Karpas-422 (cell line): ENCODE measurements around the gene ATP2B3. TPM values are rescaled to one million over a fixed set of nuclear protein-coding genes. Genes with fewer than 3 reads are reported as not detected.

Source experiments
- DNase-seq: peaks from one replicate; pipeline ENCODE4 v3.0.0-alpha.2; 2015
- H2AFZ ChIP-seq: fragments of 200-600 bp; sonication (generic); 2 replicates; pipeline ENCODE4 v1.6.1; 2014; ENCODE audit warnings: antibody characterized with exemption, low read length, mixed read lengths
- H3K27ac ChIP-seq: fragments of 200-600 bp; sonication (generic); 2 replicates; pipeline ENCODE4 v1.5.1; 2014; ENCODE audit warnings: mild to moderate bottlenecking, low read length, moderate library complexity
- H3K27me3 ChIP-seq: fragments of 200-600 bp; sonication (generic); 2 replicates; pipeline ENCODE4 v1.6.1; 2014; ENCODE audit warnings: low read length, mixed read lengths
- H3K36me3 ChIP-seq: fragments of 200-600 bp; sonication (generic); 2 replicates; pipeline ENCODE4 v1.6.1; 2014; ENCODE audit warnings: low read length, mixed read lengths; ENCODE audit not compliant: insufficient read depth
- H3K4me1 ChIP-seq: fragments of 200-600 bp; sonication (generic); 2 replicates; pipeline ENCODE4 v1.6.1; 2014; ENCODE audit warnings: mild to moderate bottlenecking, low read length, mixed read lengths
- H3K4me2 ChIP-seq: fragments of 200-600 bp; sonication (generic); 2 replicates; pipeline ENCODE4 v1.6.1; 2014; ENCODE audit warnings: low read length, low read depth, mild to moderate bottlenecking; ENCODE audit not compliant: poor library complexity, severe bottlenecking
- H3K4me3 ChIP-seq: fragments of 200-600 bp; sonication (generic); 2 replicates; pipeline ENCODE4 v1.5.1; 2014; ENCODE audit warnings: mild to moderate bottlenecking, antibody characterized with exemption, low read length, mixed read lengths
- H3K79me2 ChIP-seq: fragments of 200-600 bp; sonication (generic); 2 replicates; pipeline ENCODE4 v1.6.1; 2014; ENCODE audit warnings: mild to moderate bottlenecking, low read length, mixed read lengths
- H3K9ac ChIP-seq: fragments of 200-600 bp; sonication (generic); 2 replicates; pipeline ENCODE4 v1.6.0; 2014; ENCODE audit warnings: low read length
- H3K9me2 ChIP-seq: fragments of 200-600 bp; sonication (generic), shearing (Covaris generic); replicated peaks from 2 replicates; pipeline ENCODE4 v1.6.0; 2014; ENCODE audit warnings: mild to moderate bottlenecking, low read length, moderate library complexity; ENCODE audit not compliant: insufficient read depth
- H3K9me3 ChIP-seq: fragments of 300-700, 200-600 bp; sonication (generic); 2 replicates; pipeline ENCODE4 v1.6.1; 2014; ENCODE audit warnings: low read length, mixed read lengths
- H4K20me1 ChIP-seq: fragments of 200-600 bp; sonication (generic); 2 replicates; pipeline ENCODE4 v1.6.1; 2014; ENCODE audit warnings: mild to moderate bottlenecking, antibody characterized with exemption, low read length, low read depth; ENCODE audit not compliant: insufficient read depth
- total RNA-seq: library from RNA; depleted of rRNA; stranded (reverse); fragments of >200 nt; shearing (Covaris generic); gene quantifications from 2 replicates; pipeline ENCODE4 v1.2.3, GENCODE V29; 2014; ENCODE audit warnings: low replicate concordance

Gene ATP2B3
- total RNA-seq, 1 experiment from 2014 or later: not detected

- H2AFZ ChIP-seq: no peak overlapping the region
- no peak overlapping the region for H3K9ac ChIP-seq
- no peaks in the 10 kb centered on the region for H3K9me2 ChIP-seq
- DNase-seq: no peak
- no peak overlapping the region for H3K4me2 ChIP-seq
- no peak overlapping the region for H3K4me3 ChIP-seq
- H4K20me1 ChIP-seq: peaks cover 9% of the 10 kb centered on the region; the same call in 1 of the 2 replicates
- no peaks in the 10 kb centered on the region for H3K36me3 ChIP-seq
- H3K9me3 ChIP-seq: no peaks in the 10 kb centered on the region
- H3K27ac ChIP-seq: no peak overlapping the region
- H3K27me3 ChIP-seq: no peaks in the 10 kb centered on the region
- H3K4me1 ChIP-seq: no peaks in the 10 kb centered on the region
- H3K79me2 ChIP-seq: no peaks in the 10 kb centered on the region
Measured at GRCh38 chrX:153537526-153538295, 20.3 kb downstream of the ATP2B3 start.

- Histone ChIP-seq H3K4me3 (no peak overlapping the region), H3K9me2 (no peaks in the 10 kb centered on the region), H3K4me1 (no peaks in the 10 kb centered on the region), H3K9me3 (no peaks in the 10 kb centered on the region), H3K27me3 (no peaks in the 10 kb centered on the region), H3K27ac (no peak overlapping the region), H3K79me2 (no peaks in the 10 kb centered on the region), H3K4me2 (no peak overlapping the region), H3K9ac (no peak overlapping the region), H3K36me3 (no peaks in the 10 kb centered on the region), H2AFZ (no peak overlapping the region), H4K20me1 (peaks cover 9% of the 10 kb centered on the region; the same call in 1 of the 2 replicates)
- no peak for DNase-seq
Measured at GRCh38 chrX:153538424-153538823, 21.0 kb downstream of the ATP2B3 start.

- peak; percentile 85 for DNase-seq
- no peaks in the 10 kb centered on the region for H3K9me3 ChIP-seq
- H3K27ac ChIP-seq: no peak overlapping the region
- H3K79me2 ChIP-seq: no peaks in the 10 kb centered on the region
- no peaks in the 10 kb centered on the region for H3K27me3 ChIP-seq
- H4K20me1 ChIP-seq: peaks cover 9% of the 10 kb centered on the region; the same call in 1 of the 2 replicates
- no peak overlapping the region for H3K4me2 ChIP-seq
- no peaks in the 10 kb centered on the region for H3K4me1 ChIP-seq
- no peak overlapping the region for H3K9ac ChIP-seq
- no peak overlapping the region for H3K4me3 ChIP-seq
- no peaks in the 10 kb centered on the region for H3K9me2 ChIP-seq
- H2AFZ ChIP-seq: no peak overlapping the region
- H3K36me3 ChIP-seq: no peaks in the 10 kb centered on the region
Measured at GRCh38 chrX:153539171-153539978, 21.9 kb downstream of the ATP2B3 start.

- no peak for DNase-seq
- H3K4me3 ChIP-seq: no peak overlapping the region
- H3K4me2 ChIP-seq: no peak overlapping the region
- no peaks in the 10 kb centered on the region for H3K9me2 ChIP-seq
- no peaks in the 10 kb centered on the region for H3K27me3 ChIP-seq
- H3K36me3 ChIP-seq: no peaks in the 10 kb centered on the region
- H3K9ac ChIP-seq: no peak overlapping the region
- no peaks in the 10 kb centered on the region for H3K9me3 ChIP-seq
- no peaks in the 10 kb centered on the region for H3K4me1 ChIP-seq
- H4K20me1 ChIP-seq: peaks cover 9% of the 10 kb centered on the region; the same call in 1 of the 2 replicates
- H2AFZ ChIP-seq: no peak overlapping the region
- H3K27ac ChIP-seq: no peak overlapping the region
- no peaks in the 10 kb centered on the region for H3K79me2 ChIP-seq
Measured at GRCh38 chrX:153539979-153540358, 22.5 kb downstream of the ATP2B3 start.

DNA sequence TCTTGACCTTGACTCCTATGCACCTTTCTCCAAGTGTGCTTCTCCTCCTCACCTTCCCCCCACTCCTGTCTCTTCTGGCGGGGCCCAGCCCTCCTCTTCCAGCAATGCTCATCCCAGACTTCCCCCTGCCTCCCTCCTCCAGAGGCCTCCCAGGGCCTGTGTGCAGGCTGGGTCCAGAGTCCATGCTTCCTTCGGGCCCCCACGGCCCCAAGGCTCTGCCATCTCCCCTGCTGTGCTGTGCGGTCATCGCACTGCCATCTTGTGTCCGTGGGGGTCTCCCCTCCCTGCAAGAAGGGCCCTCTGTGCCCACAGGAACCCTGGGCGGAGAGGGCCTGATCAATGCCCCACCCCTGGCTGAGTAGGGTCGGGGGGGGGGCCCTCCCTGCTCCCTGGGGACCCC lies 27.3 kb downstream of the ATP2B3 start:
- no peak for DNase-seq
- Histone ChIP-seq H3K4me2 (no peak overlapping the region), H4K20me1 (peaks cover 8% of the 10 kb centered on the region; the same call in 1 of the 2 replicates), H2AFZ (no peak overlapping the region), H3K79me2 (no peaks in the 10 kb centered on the region), H3K9ac (no peak overlapping the region), H3K4me3 (no peak overlapping the region), H3K36me3 (no peaks in the 10 kb centered on the region), H3K9me2 (no peaks in the 10 kb centered on the region), H3K9me3 (no peaks in the 10 kb centered on the region), H3K27me3 (no peaks in the 10 kb centered on the region), H3K4me1 (no peaks in the 10 kb centered on the region), H3K27ac (no peak overlapping the region)

GRCh38 chrX:153546386-153546785 lies 28.9 kb downstream of the ATP2B3 start:
- no peaks in the 10 kb centered on the region for H3K36me3 ChIP-seq
- no peaks in the 10 kb centered on the region for H3K9me3 ChIP-seq
- H3K27me3 ChIP-seq: no peaks in the 10 kb centered on the region
- no peak overlapping the region for H3K4me3 ChIP-seq
- no peaks in the 10 kb centered on the region for H3K4me1 ChIP-seq
- no peaks in the 10 kb centered on the region for H3K9me2 ChIP-seq
- H3K79me2 ChIP-seq: no peaks in the 10 kb centered on the region
- no peak overlapping the region for H2AFZ ChIP-seq
- no peaks in the 10 kb centered on the region for H4K20me1 ChIP-seq
- no peak overlapping the region for H3K27ac ChIP-seq
- H3K4me2 ChIP-seq: no peak overlapping the region
- no peak for DNase-seq
- no peak overlapping the region for H3K9ac ChIP-seq

GRCh38 chrX:153547195-153547594 lies 29.8 kb downstream of the ATP2B3 start:
- no peak for DNase-seq
- H3K4me1 ChIP-seq: no peaks in the 10 kb centered on the region
- no peaks in the 10 kb centered on the region for H3K9me3 ChIP-seq
- no peaks in the 10 kb centered on the region for H4K20me1 ChIP-seq
- no peak overlapping the region for H2AFZ ChIP-seq
- H3K36me3 ChIP-seq: no peaks in the 10 kb centered on the region
- no peak overlapping the region for H3K27ac ChIP-seq
- H3K4me3 ChIP-seq: no peak overlapping the region
- no peak overlapping the region for H3K9ac ChIP-seq
- H3K9me2 ChIP-seq: no peaks in the 10 kb centered on the region
- H3K27me3 ChIP-seq: no peaks in the 10 kb centered on the region
- no peaks in the 10 kb centered on the region for H3K79me2 ChIP-seq
- H3K4me2 ChIP-seq: no peak overlapping the region

GRCh38 chrX:153549231-153549630 lies 31.8 kb downstream of the ATP2B3 start:
- H3K9ac ChIP-seq: no peak overlapping the region
- H4K20me1 ChIP-seq: no peaks in the 10 kb centered on the region
- no peaks in the 10 kb centered on the region for H3K9me3 ChIP-seq
- H3K4me1 ChIP-seq: no peaks in the 10 kb centered on the region
- H3K4me2 ChIP-seq: no peak overlapping the region
- no peaks in the 10 kb centered on the region for H3K9me2 ChIP-seq
- no peaks in the 10 kb centered on the region for H3K79me2 ChIP-seq
- no peaks in the 10 kb centered on the region for H3K27me3 ChIP-seq
- H3K4me3 ChIP-seq: no peak overlapping the region
- DNase-seq: no peak
- H2AFZ ChIP-seq: no peak overlapping the region
- H3K27ac ChIP-seq: no peak overlapping the region
- no peaks in the 10 kb centered on the region for H3K36me3 ChIP-seq
